Embryonic facial prominence (tissue), 1 donor: ENCODE measurements around the gene ROMO1.
"Not testable (repeated sequence)": the region's sequence is repeated elsewhere in the genome, so short reads cannot be mapped to it uniquely, and the experiment has no call there.

Source experiments
- DNase-seq: peaks from one replicate; pipeline ENCODE4 v3.0.0-alpha.2; 2016; ENCODE audit errors: extremely low spot score

Gene ROMO1

GRCh38 chr20:35729836-35730582 lies 30.8 kb downstream of the ROMO1 start:
- no peak for DNase-seq

GRCh38 chr20:35730583-35731468 lies 31.6 kb downstream of the ROMO1 start:
- no peak for DNase-seq

GRCh38 chr20:35731469-35731788 lies 32.2 kb downstream of the ROMO1 start:
- DNase-seq, result no peak

GRCh38 chr20:35731862-35732643 lies 32.8 kb downstream of the ROMO1 start:
- no peak for DNase-seq

- no peak for DNase-seq
Observed at GRCh38 chr20:35732644-35732982, 33.4 kb downstream of the ROMO1 start.

GRCh38 chr20:35734374-35734773 lies 35.2 kb downstream of the ROMO1 start:
- no peak for DNase-seq

GRCh38 chr20:35734777-35735649 lies 35.8 kb downstream of the ROMO1 start:
- DNase-seq, result no peak

GRCh38 chr20:35735826-35736470 lies 36.7 kb downstream of the ROMO1 start:
- DNase-seq, result no peak

- DNase-seq, result no peak
Observed at GRCh38 chr20:35737865-35738333, 38.7 kb downstream of the ROMO1 start.

GRCh38 chr20:35738410-35739179 lies 39.4 kb downstream of the ROMO1 start:
- no peak for DNase-seq

- no peak for DNase-seq
Observed at GRCh38 chr20:35739294-35740163, 40.3 kb downstream of the ROMO1 start.

GRCh38 chr20:35741892-35742740 lies 42.9 kb downstream of the ROMO1 start, which contains the start of gene RBM39:
Gene RBM39, minus strand, starts transcription at chr20:35742260. Its CDS starts 1,386 bp downstream, at chr20:35740874.
- DNase-seq, result peak; percentile 100

GRCh38 chr20:35742741-35743523 lies 43.7 kb downstream of the ROMO1 start:
- no peak for DNase-seq

- DNase-seq, result no peak
Observed at GRCh38 chr20:35743693-35744491, 44.7 kb downstream of the ROMO1 start.

GRCh38 chr20:35744492-35744841 lies 45.3 kb downstream of the ROMO1 start:
- DNase-seq, result not testable (repeated sequence)
